Neural crest cell (in vitro differentiated cells): ENCODE measurements around the gene MKRN2. TPM values are rescaled to one million over a fixed set of nuclear protein-coding genes. Genes with fewer than 3 reads are reported as not detected.

Source experiments
- DNase-seq: peaks from one replicate; pipeline ENCODE4 v3.0.0; 2021; ENCODE audit warnings: low read depth, mixed read lengths, low spot score
- H3K27ac Mint-ChIP-seq: one replicate; pipeline ENCODE4 v1.8.0; 2021; ENCODE audit warnings: mild to moderate bottlenecking, mixed read lengths; ENCODE audit not compliant: unreplicated experiment
- H3K27me3 Mint-ChIP-seq: 2 replicates; pipeline ENCODE4 v1.8.0; 2021; ENCODE audit warnings: low read depth, mild to moderate bottlenecking, mixed read lengths
- H3K36me3 Mint-ChIP-seq: 2 replicates; pipeline ENCODE4 v1.8.0; 2021; ENCODE audit warnings: low read depth, mild to moderate bottlenecking, mixed read lengths
- H3K4me1 Mint-ChIP-seq: 2 replicates; pipeline ENCODE4 v1.8.0; 2021; ENCODE audit warnings: mixed read lengths
- H3K4me3 Mint-ChIP-seq: one replicate; pipeline ENCODE4 v1.8.0; 2021; ENCODE audit warnings: mild to moderate bottlenecking, mixed read lengths
- H3K9me3 Mint-ChIP-seq: 2 replicates; pipeline ENCODE4 v1.8.0; 2021; ENCODE audit warnings: mixed read lengths
- total RNA-seq: library from RNA; stranded (reverse); gene quantifications from 2 replicates; pipeline ENCODE4 v1.2.1, GENCODE V29; 2021
- TF ChIP-seq, protein P1 (sequence below): fragments of 200-600 bp; sonication (generic); conservative IDR thresholded peaks from 2 replicates; pipeline ENCODE4 v1.5.0; 2021; ENCODE audit warnings: antibody characterized with exemption, mild to moderate bottlenecking

Gene MKRN2
- total RNA-seq, 1 donor from 2014 or later = 25.8 TPM

DNA sequence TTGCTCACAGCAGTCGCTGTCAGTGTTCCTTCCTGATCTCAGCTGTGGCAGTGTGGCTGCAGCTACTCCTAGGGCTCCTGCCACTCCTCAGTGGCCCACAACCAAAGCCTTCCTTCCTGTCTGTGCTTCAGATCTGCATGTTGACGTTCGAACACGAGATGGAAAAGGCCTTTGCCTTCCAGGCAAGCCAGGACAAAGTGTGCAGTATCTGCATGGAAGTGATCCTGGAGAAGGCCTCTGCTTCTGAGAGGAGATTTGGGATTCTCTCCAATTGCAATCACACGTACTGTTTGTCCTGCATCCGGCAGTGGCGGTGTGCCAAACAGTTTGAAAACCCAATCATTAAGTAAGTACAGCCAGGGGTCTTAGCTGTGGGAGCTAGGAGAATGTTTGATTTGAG, 17.8 kb downstream of the MKRN2 start:
- TF ChIP-seq, protein P1, sequence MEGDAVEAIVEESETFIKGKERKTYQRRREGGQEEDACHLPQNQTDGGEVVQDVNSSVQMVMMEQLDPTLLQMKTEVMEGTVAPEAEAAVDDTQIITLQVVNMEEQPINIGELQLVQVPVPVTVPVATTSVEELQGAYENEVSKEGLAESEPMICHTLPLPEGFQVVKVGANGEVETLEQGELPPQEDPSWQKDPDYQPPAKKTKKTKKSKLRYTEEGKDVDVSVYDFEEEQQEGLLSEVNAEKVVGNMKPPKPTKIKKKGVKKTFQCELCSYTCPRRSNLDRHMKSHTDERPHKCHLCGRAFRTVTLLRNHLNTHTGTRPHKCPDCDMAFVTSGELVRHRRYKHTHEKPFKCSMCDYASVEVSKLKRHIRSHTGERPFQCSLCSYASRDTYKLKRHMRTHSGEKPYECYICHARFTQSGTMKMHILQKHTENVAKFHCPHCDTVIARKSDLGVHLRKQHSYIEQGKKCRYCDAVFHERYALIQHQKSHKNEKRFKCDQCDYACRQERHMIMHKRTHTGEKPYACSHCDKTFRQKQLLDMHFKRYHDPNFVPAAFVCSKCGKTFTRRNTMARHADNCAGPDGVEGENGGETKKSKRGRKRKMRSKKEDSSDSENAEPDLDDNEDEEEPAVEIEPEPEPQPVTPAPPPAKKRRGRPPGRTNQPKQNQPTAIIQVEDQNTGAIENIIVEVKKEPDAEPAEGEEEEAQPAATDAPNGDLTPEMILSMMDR = no peak
- no peak overlapping the region for H3K27ac Mint-ChIP-seq
- no peaks in the 10 kb centered on the region for H3K9me3 Mint-ChIP-seq
- H3K4me3 Mint-ChIP-seq = no peak overlapping the region
- peaks cover 29% of the 10 kb centered on the region for H3K36me3 Mint-ChIP-seq
- DNase-seq = no peak
- H3K27me3 Mint-ChIP-seq = no peaks in the 10 kb centered on the region
- peaks cover 14% of the 10 kb centered on the region for H3K4me1 Mint-ChIP-seq

DNA sequence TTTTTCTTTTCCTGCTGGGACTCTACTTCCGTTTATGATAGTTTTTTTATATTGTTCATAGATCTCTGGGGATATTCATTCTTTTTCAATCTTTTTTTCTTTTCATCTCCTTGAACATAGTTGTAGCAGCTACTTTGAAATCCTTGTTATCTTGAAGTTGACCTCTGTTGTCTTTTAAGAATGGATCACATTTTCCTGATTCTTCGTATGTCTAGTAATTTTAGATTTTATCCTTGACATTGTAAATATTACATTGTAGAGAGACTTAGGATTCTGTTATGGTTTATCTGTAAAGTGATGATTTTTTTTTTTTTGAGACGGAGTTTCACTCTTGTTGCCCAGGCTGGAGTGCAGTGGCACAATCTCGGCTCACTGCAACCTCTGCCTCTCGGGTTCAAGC, 20.5 kb downstream of the MKRN2 start:
- no peak overlapping the region for H3K4me3 Mint-ChIP-seq
- H3K27ac Mint-ChIP-seq = no peak overlapping the region
- DNase-seq = no peak
- H3K27me3 Mint-ChIP-seq = no peaks in the 10 kb centered on the region
- TF ChIP-seq, protein P1 = no peak
- no peaks in the 10 kb centered on the region for H3K9me3 Mint-ChIP-seq
- H3K4me1 Mint-ChIP-seq = peaks cover 9% of the 10 kb centered on the region
- peaks cover 30% of the 10 kb centered on the region for H3K36me3 Mint-ChIP-seq

DNA sequence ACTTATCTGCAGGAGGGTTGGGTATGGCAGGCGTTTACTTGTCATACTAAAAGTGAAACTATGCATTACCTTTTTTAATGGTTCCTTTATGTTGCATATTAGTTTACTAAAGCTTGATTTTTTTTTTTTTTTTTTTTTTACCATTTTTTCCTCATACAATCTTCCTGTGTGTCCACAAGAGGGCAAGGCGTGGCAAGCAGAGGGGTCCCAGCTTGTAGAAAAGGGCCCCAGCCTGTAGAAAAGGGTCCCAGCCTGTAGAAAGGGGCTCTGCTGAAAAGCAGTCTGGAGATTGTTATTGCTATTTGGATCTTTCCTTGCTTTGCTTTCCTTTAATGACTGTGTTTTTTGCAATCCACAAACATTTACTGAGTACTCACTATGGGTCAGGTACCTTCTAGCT, 21.9 kb downstream of the MKRN2 start:
- H3K4me3 Mint-ChIP-seq = no peak overlapping the region
- H3K9me3 Mint-ChIP-seq = no peaks in the 10 kb centered on the region
- H3K36me3 Mint-ChIP-seq = peaks cover 27% of the 10 kb centered on the region
- DNase-seq = no peak
- H3K27me3 Mint-ChIP-seq = no peaks in the 10 kb centered on the region
- no peak overlapping the region for H3K27ac Mint-ChIP-seq
- H3K4me1 Mint-ChIP-seq = peaks cover 11% of the 10 kb centered on the region
- TF ChIP-seq, protein P1 = peak; percentile 46

DNA sequence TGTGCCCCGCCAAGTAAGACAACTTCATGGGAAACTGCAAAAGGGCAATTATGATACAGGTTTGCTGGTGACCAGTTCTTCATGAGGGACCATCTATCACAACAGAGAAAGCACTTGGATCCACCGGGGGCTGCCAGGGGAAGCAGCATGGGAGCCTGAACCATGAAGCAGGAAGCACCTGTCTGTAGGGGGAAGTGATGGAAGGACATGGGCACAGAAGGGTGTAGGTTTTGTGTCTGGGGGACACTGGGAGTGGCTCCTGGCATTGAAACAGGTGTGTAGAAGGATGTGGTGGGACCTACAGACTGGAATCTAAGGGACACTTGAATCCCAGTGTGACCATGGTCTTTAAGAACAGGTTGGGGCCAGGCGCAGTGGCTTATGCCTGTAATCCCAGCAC, 22.6 kb downstream of the MKRN2 start:
- no peak overlapping the region for H3K27ac Mint-ChIP-seq
- TF ChIP-seq, protein P1 = no peak
- no peaks in the 10 kb centered on the region for H3K9me3 Mint-ChIP-seq
- H3K27me3 Mint-ChIP-seq = no peaks in the 10 kb centered on the region
- peaks cover 30% of the 10 kb centered on the region for H3K36me3 Mint-ChIP-seq
- H3K4me1 Mint-ChIP-seq = peaks cover 18% of the 10 kb centered on the region
- DNase-seq = no peak
- peak overlapping the region; percentile 57 for H3K4me3 Mint-ChIP-seq

DNA sequence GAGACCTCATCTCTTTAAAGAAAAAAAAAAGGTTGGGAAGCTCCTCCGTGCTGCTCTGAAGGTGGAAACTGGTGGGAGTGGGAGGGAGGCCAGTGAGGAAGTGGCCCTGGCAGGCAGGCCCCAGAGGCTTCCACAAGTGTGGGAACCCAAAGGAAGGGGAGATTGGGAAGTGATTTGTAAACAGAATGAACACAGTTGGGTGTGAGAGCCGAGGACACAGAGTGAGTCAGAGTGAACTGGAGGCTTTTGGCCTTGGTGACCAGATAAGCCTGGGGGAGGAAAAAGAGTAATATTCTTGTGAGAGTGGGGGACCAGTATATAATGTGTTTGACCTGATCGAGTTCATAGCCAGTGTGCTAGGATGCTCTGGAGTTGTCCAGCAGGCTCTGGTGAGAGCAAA, 23.0 kb downstream of the MKRN2 start:
- Mint-ChIP-seq H3K27ac (peak overlapping the region; percentile 85), H3K4me3 (peak overlapping the region; percentile 57), H3K27me3 (no peaks in the 10 kb centered on the region), H3K4me1 (peaks cover 23% of the 10 kb centered on the region), H3K36me3 (peaks cover 34% of the 10 kb centered on the region), H3K9me3 (no peaks in the 10 kb centered on the region)
- DNase-seq = no peak
- TF ChIP-seq, protein P1 = no peak

DNA sequence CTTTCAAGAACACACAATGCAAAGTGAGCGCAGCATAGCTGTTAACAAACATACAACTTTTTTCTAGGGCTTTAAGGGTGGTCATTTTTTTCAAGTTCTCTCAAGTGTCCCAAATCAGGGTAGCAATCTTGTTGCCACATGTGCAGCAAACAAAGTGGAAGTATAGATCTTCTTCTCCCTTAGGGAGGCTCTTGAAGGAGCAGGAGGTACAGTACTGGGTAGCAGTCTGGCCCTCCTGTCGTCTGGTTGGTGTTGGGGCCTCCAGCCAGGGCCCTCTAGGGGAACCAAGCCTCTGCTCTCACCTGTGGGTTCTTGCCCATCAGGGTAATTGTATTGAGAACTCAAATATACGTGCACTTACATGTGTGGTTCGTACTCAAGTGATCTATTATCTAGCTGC, 25.8 kb downstream of the MKRN2 start:
- peak overlapping the region; percentile 34 for H3K4me3 Mint-ChIP-seq
- no peak overlapping the region for H3K27ac Mint-ChIP-seq
- DNase-seq = no peak
- TF ChIP-seq, protein P1 = no peak
- H3K4me1 Mint-ChIP-seq = peaks cover 31% of the 10 kb centered on the region
- H3K36me3 Mint-ChIP-seq = peaks cover 25% of the 10 kb centered on the region
- no peaks in the 10 kb centered on the region for H3K9me3 Mint-ChIP-seq
- no peaks in the 10 kb centered on the region for H3K27me3 Mint-ChIP-seq
